Measurements from ENCODE around the gene PARS2. TPM values are rescaled to one million over a fixed set of nuclear protein-coding genes. Genes with fewer than 3 reads are reported as not detected.

The PARS2 gene
- total RNA-seq (2012; rRNA removed) (6.1 and 6.3 TPM in 2 replicates), polyA plus RNA-seq (2012; rRNA removed) (2.9 and 3.4 TPM in 2 replicates), Bru-seq, nascent RNA (percentile 39 among the genes with signal in this experiment), BruChase-seq, experiment 1, labeled RNA remaining after a 6-hour chase (percentile 43 among the genes with signal in this experiment), BruChase-seq, experiment 2, labeled RNA remaining after a 2-hour chase (percentile 44 among the genes with signal in this experiment)
- 2.4 and 2.5 TPM in 2 replicates for polyA plus RNA-seq (2012; cell fraction: cytosol; rRNA removed)
- 0.87 and 0.99 TPM in 2 replicates for polyA plus RNA-seq (2012; cell fraction: nucleus; rRNA removed; ENCODE audit: low replicate concordance)
- long read RNA-seq, transcript PARS2-201 (2 exons, 2,347 nt): major isoform, 5 of 11 reads
- long read RNA-seq, partial matches to known transcripts: 4 of 11 reads
- long read RNA-seq, other reads (novel, unspliced or antisense): 2 of 11 reads

GRCh38 chr1:54764133-54764921 lies at the start of gene PARS2:
Gene PARS2, minus strand, starts transcription at chr1:54764523. Its CDS starts 5,362 bp downstream, at chr1:54759161.
- no peak within 1 kb of the TSS for H2BK20ac ChIP-seq (ENCODE audit: low read depth, low read length)
- no peaks in the 10 kb centered on the region; the same call in 1 of the 2 replicates for H4K20me1 ChIP-seq (ENCODE audit: insufficient read depth, low read length)
- CTCF ChIA-PET: no interaction called here
- H3K18ac ChIP-seq (ENCODE audit: low read depth, low read length): no peak within 1 kb of the TSS; the same call in 1 of the 2 replicates
- peaks cover 3% of the 10 kb centered on the region; the same call in 1 of the 2 replicates for H3K27me3 ChIP-seq (ENCODE audit: control insufficient read depth, insufficient read depth, low read length)
- DNase-seq: peak; percentile 100
- H4K5ac ChIP-seq (ENCODE audit: low read depth, low read length): peak within 1 kb of the TSS; percentile 42
- H3K4me1 ChIP-seq (ENCODE audit: control insufficient read depth, insufficient read depth, low read length): no peaks in the 10 kb centered on the region
- H4K8ac ChIP-seq (ENCODE audit: low read depth in 2 of 2, low read length in 2 of 2): peak within 1 kb of the TSS; percentile 77 to 89
- no TSS peak for BruUV-seq (replicated peaks)
- H3K4ac ChIP-seq (ENCODE audit: low read depth, low read length): peak within 1 kb of the TSS; percentile 87
- H2BK5ac ChIP-seq (ENCODE audit: low read depth, low read length, poor library complexity, severe bottlenecking): peak within 1 kb of the TSS; percentile 23
- no peak within 1 kb of the TSS for H2BK15ac ChIP-seq (ENCODE audit: low read depth, low read length)
- H2AK9ac ChIP-seq (replicated peaks; ENCODE audit: low read depth, low read length, poor library complexity): peak within 1 kb of the TSS; percentile 42
- H3K56ac ChIP-seq (ENCODE audit: extremely low read depth, insufficient read depth, low read length): peak within 1 kb of the TSS; percentile 54
- H3K27ac ChIP-seq (ENCODE audit: insufficient read depth, low read length): peak within 1 kb of the TSS; percentile 69
- POLR2A ChIA-PET (ENCODE audit: unreplicated experiment): no interaction called here
- no peaks in the 10 kb centered on the region for H3K9me3 ChIP-seq (ENCODE audit: control insufficient read depth, insufficient read depth, low read length)
- WGBS, 2 experiments (ENCODE audit: extremely low coverage in 2 of 2, insufficient read length in 1 of 2): 0% methylated on average over 21 of the region's 57 CpGs; no CpG with 5 or more reads in 1 of the 2 experiments
- peak within 1 kb of the TSS; percentile 76 for H3K14ac ChIP-seq (replicated peaks; ENCODE audit: low read depth, low read length)
- peak within 1 kb of the TSS; percentile 77 for H3K23ac ChIP-seq (ENCODE audit: low read depth, low read length)
- H4K91ac ChIP-seq (ENCODE audit: insufficient read depth, low read depth, low read length): peak within 1 kb of the TSS; percentile 53; the same call in 1 of the 2 replicates
- H3K4me3 ChIP-seq (ENCODE audit: insufficient read depth, low read depth, low read length): peak within 1 kb of the TSS; percentile 74
- intact Hi-C loops (cut with micrococcal nuclease): loop anchor here (1.0 kb wide), 1 partner anchor 48 kb away; no protein-coding TSS in a partner anchor
- H3K9me1 ChIP-seq (ENCODE audit: insufficient read depth, low read length): no peaks in the 10 kb centered on the region; the same call in 1 of the 2 replicates
- H3K4me2 ChIP-seq (ENCODE audit: low read depth, low read length): peak within 1 kb of the TSS; percentile 76
- H2AFZ ChIP-seq (replicated peaks; ENCODE audit: low read length, poor library complexity): peak within 1 kb of the TSS; percentile 94
- peak within 1 kb of the TSS; percentile 4; the same call in 1 of the 2 replicates for H2BK120ac ChIP-seq (ENCODE audit: low read depth, low read length)
- peaks cover 20 to 33% of the 10 kb centered on the region in 2 experiments for H3K79me1 ChIP-seq (ENCODE audit: low read depth in 1 of 2, low read length in 2 of 2)
- H3K36me3 ChIP-seq (ENCODE audit: control insufficient read depth, insufficient read depth, low read length): no peaks in the 10 kb centered on the region
- H2AK5ac ChIP-seq (ENCODE audit: low read depth, low read length): peak within 1 kb of the TSS; percentile 0; the same call in 1 of the 2 replicates
- peak within 1 kb of the TSS; percentile 91 for H3K9ac ChIP-seq (ENCODE audit: low read depth, low read length)
- in situ Hi-C loops (cut with MboI; ENCODE audit: low sequenced_read_pairs): no loop called here
- dilution Hi-C loops (cut with HindIII; ENCODE audit: low sequenced_read_pairs, unreplicated experiment): no loop called here
- ATAC-seq (ENCODE audit: low read depth): peak; percentile 99
- TF ChIP-seq MAZ (IDR thresholded peaks at IDR 0.05; ENCODE audit: borderline replicate concordance, low read depth, low read length) (peak; percentile 91; the same call in 1 of the 2 replicates), NFE2L2 (IDR thresholded peaks at IDR 0.05; ENCODE audit: low read depth, low read length) (no peak), CHD1 (IDR thresholded peaks at IDR 0.05; ENCODE audit: low read depth, low read length) (peak; percentile 90; the same call in 1 of the 2 replicates), RCOR1 (IDR thresholded peaks at IDR 0.05; ENCODE audit: insufficient replicate concordance, low read length) (no peak), MXI1 (IDR thresholded peaks at IDR 0.05; ENCODE audit: borderline replicate concordance, low read depth, low read length) (peak; percentile 83; the same call in 1 of the 2 replicates), RFX5 (IDR thresholded peaks at IDR 0.05; ENCODE audit: low read depth, low read length) (no peak), CEBPB (IDR thresholded peaks at IDR 0.05; ENCODE audit: low read depth, low read length) (no peak), MAFK (IDR thresholded peaks at IDR 0.05; ENCODE audit: low read depth, low read length) (no peak), FOS (IDR thresholded peaks at IDR 0.05; ENCODE audit: low read depth, low read length) (peak; percentile 5; the same call in 1 of the 2 replicates), BHLHE40 (IDR thresholded peaks at IDR 0.05; ENCODE audit: low read depth, low read length) (peak; percentile 56; the same call in 1 of the 2 replicates), SMC3 (IDR thresholded peaks at IDR 0.05; ENCODE audit: low read depth, low read length) (no peak), POLR2A (IDR thresholded peaks at IDR 0.05; ENCODE audit: low read depth, low read length) (peak; percentile 89), CTCF (conservative IDR thresholded peaks at IDR 0.05; ENCODE audit: low read depth, low read length) (no peak)
